MM.1S (cell line): ENCODE results near the gene C17orf113.
"Not testable (repeated sequence)": the region's sequence is repeated elsewhere in the genome, so short reads cannot be mapped to it uniquely, and the experiment has no call there.

ENCODE experiments used
- DNase-seq: peaks from one replicate; pipeline ENCODE4 v3.0.0-alpha.2; 2015
- H2AFZ ChIP-seq: fragments of 300-600 bp; sonication (generic); 2 replicates; pipeline ENCODE4 v1.6.0; 2016; ENCODE audit warnings: antibody characterized with exemption, low read length
- H3F3A ChIP-seq: fragments of 300-600 bp; sonication (generic); 2 replicates; pipeline ENCODE4 v1.6.1; 2016; ENCODE audit warnings: mild to moderate bottlenecking, antibody characterized with exemption, low read length, moderate library complexity, mixed read lengths; ENCODE audit not compliant: insufficient read depth
- H3K27ac ChIP-seq: fragments of 300-600 bp; sonication (generic); 2 replicates; pipeline ENCODE4 v1.5.1; 2016; ENCODE audit warnings: mild to moderate bottlenecking, low read length
- H3K27me3 ChIP-seq: fragments of 300-600 bp; sonication (generic); replicated peaks from 2 replicates; pipeline ENCODE4 v1.6.0; 2016; ENCODE audit warnings: low read length; ENCODE audit not compliant: insufficient read depth
- H3K36me3 ChIP-seq: fragments of 300-600 bp; sonication (generic); replicated peaks from 2 replicates; pipeline ENCODE4 v1.6.1; 2016; ENCODE audit warnings: mild to moderate bottlenecking, low read length, mixed read lengths; ENCODE audit not compliant: insufficient read depth
- H3K4me1 ChIP-seq: fragments of 300-600 bp; sonication (generic); 2 replicates; pipeline ENCODE4 v1.6.1; 2016; ENCODE audit warnings: low read length, mixed read lengths
- H3K4me2 ChIP-seq: fragments of 300-600 bp; sonication (generic); 2 replicates; pipeline ENCODE4 v1.6.0; 2016; ENCODE audit warnings: low read depth, low read length
- H3K4me3 ChIP-seq: fragments of 300-600 bp; sonication (generic); 2 replicates; pipeline ENCODE4 v1.5.1; 2016; ENCODE audit warnings: low read length, mixed read lengths
- H3K79me2 ChIP-seq: fragments of 300-600 bp; sonication (generic); 2 replicates; pipeline ENCODE4 v1.6.1; 2016; ENCODE audit warnings: mixed run types, low read length, mixed read lengths
- H3K9ac ChIP-seq: fragments of 300-600 bp; sonication (generic); 2 replicates; pipeline ENCODE4 v1.6.1; 2016; ENCODE audit warnings: low read length, mixed read lengths
- H3K9me2 ChIP-seq: fragments of 300-600 bp; sonication (generic); replicated peaks from 2 replicates; pipeline ENCODE4 v1.6.1; 2016; ENCODE audit warnings: mild to moderate bottlenecking, low read length, mixed read lengths; ENCODE audit not compliant: insufficient read depth
- H3K9me3 ChIP-seq: fragments of 300-600 bp; sonication (generic); replicated peaks from 2 replicates; pipeline ENCODE4 v1.6.1; 2016; ENCODE audit warnings: mild to moderate bottlenecking, low read length, mixed read lengths; ENCODE audit not compliant: insufficient read depth
- H4K20me1 ChIP-seq: fragments of 300-600 bp; sonication (generic); 2 replicates; pipeline ENCODE4 v1.6.1; 2016; ENCODE audit warnings: mild to moderate bottlenecking, low read length, moderate library complexity, mixed read lengths; ENCODE audit not compliant: insufficient read depth
- EZH2 ChIP-seq: fragments of 300-600 bp; sonication (generic); optimal IDR thresholded peaks from 2 replicates; pipeline ENCODE3; 2017; ENCODE audit warnings: low read depth, mild to moderate bottlenecking, antibody characterized with exemption, low read length, mixed read lengths
- EZH2phosphoT487 ChIP-seq: fragments of 300-600 bp; sonication (generic); IDR thresholded peaks from 2 replicates; pipeline ENCODE4 v1.6.1; 2018; ENCODE audit warnings: antibody characterized with exemption, low read length
- TF ChIP-seq, protein P1 (sequence below): fragments of 300-600 bp; sonication (generic); IDR thresholded peaks from 2 replicates; pipeline ENCODE4 v1.5.1; 2016; ENCODE audit warnings: antibody characterized with exemption, low read length, mixed read lengths

The C17orf113 gene

GRCh38 chr17:42023524-42024349 lies 26.7 kb downstream of the C17orf113 start:
- H3K79me2 ChIP-seq, result peaks cover 23% of the 10 kb centered on the region
- H2AFZ ChIP-seq, result no peak overlapping the region
- H3K9me2 ChIP-seq, result no peaks in the 10 kb centered on the region
- H3K4me3 ChIP-seq, result no peak overlapping the region
- H3K9me3 ChIP-seq, result no peaks in the 10 kb centered on the region
- peak overlapping the region; percentile 60; the same call in 1 of the 2 replicates for H3K27ac ChIP-seq
- H3K4me1 ChIP-seq, result peaks cover 33% of the 10 kb centered on the region
- H3K27me3 ChIP-seq, result no peaks in the 10 kb centered on the region
- H4K20me1 ChIP-seq, result no peaks in the 10 kb centered on the region
- H3K36me3 ChIP-seq, result no peaks in the 10 kb centered on the region
- no peak overlapping the region for H3K9ac ChIP-seq
- peaks cover 15% of the 10 kb centered on the region for H3F3A ChIP-seq
- no peak for DNase-seq
- H3K4me2 ChIP-seq, result no peak overlapping the region
- TF ChIP-seq EZH2phosphoT487, result no peak

DNA sequence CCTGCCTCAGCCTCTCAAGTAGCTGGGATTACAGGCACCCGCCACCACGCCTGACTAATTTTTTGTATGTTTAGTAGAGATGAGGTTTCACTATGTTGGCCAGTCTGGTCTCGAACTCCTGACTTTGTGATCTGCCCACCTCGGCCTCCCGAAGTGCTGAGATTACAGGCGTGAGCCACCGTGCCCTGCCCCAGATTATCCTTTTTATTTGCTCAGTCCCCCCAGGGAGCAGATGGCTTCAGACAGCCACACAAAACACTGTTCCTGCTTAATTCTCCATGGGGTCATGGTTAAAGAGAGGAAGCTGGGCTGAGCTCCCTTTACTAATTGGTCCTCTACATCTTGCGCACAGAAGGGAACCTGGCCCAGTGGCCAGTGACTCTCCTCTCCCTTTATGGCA lies 29.6 kb downstream of the C17orf113 start:
- peak overlapping the region; percentile 53; the same call in 1 of the 2 replicates for H3K4me2 ChIP-seq
- not testable (repeated sequence) for H3K36me3 ChIP-seq, H3K27ac ChIP-seq, H2AFZ ChIP-seq, H4K20me1 ChIP-seq, DNase-seq, H3K9me3 ChIP-seq, H3K9me2 ChIP-seq, H3K9ac ChIP-seq, H3K27me3 ChIP-seq
- H3F3A ChIP-seq, result peaks cover 15% of the 10 kb centered on the region
- H3K4me1 ChIP-seq, result peaks cover 41% of the 10 kb centered on the region
- peak overlapping the region; percentile 78 for H3K4me3 ChIP-seq
- peaks cover 44% of the 10 kb centered on the region for H3K79me2 ChIP-seq

- TF ChIP-seq, protein P1, sequence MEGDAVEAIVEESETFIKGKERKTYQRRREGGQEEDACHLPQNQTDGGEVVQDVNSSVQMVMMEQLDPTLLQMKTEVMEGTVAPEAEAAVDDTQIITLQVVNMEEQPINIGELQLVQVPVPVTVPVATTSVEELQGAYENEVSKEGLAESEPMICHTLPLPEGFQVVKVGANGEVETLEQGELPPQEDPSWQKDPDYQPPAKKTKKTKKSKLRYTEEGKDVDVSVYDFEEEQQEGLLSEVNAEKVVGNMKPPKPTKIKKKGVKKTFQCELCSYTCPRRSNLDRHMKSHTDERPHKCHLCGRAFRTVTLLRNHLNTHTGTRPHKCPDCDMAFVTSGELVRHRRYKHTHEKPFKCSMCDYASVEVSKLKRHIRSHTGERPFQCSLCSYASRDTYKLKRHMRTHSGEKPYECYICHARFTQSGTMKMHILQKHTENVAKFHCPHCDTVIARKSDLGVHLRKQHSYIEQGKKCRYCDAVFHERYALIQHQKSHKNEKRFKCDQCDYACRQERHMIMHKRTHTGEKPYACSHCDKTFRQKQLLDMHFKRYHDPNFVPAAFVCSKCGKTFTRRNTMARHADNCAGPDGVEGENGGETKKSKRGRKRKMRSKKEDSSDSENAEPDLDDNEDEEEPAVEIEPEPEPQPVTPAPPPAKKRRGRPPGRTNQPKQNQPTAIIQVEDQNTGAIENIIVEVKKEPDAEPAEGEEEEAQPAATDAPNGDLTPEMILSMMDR, result peak; percentile 90
- no peak for TF ChIP-seq EZH2
- no peak for TF ChIP-seq EZH2phosphoT487
- Histone ChIP-seq H3K9me2 (no peaks in the 10 kb centered on the region), H3F3A (peaks cover 10% of the 10 kb centered on the region; the same call in 1 of the 2 replicates), H4K20me1 (no peaks in the 10 kb centered on the region), H3K36me3 (no peaks in the 10 kb centered on the region), H3K27ac (no peak within 1 kb of the TSS; the same call in 1 of the 2 replicates), H3K9ac (peak within 1 kb of the TSS; percentile 81), H3K27me3 (no peaks in the 10 kb centered on the region), H3K9me3 (no peaks in the 10 kb centered on the region), H3K4me1 (peaks cover 37% of the 10 kb centered on the region), H3K4me3 (peak within 1 kb of the TSS; percentile 78), H2AFZ (peak within 1 kb of the TSS; percentile 92), H3K79me2 (peaks cover 55% of the 10 kb centered on the region), H3K4me2 (peak within 1 kb of the TSS; percentile 53)
- peak; percentile 95 for DNase-seq
Measured at GRCh38 chr17:42019509-42020404, 30.6 kb downstream of the C17orf113 start, which contains the start of gene NKIRAS2. Gene NKIRAS2, plus strand, starts transcription at chr17:42020090. Its CDS starts 1,488 bp downstream, at chr17:42021578.

DNA sequence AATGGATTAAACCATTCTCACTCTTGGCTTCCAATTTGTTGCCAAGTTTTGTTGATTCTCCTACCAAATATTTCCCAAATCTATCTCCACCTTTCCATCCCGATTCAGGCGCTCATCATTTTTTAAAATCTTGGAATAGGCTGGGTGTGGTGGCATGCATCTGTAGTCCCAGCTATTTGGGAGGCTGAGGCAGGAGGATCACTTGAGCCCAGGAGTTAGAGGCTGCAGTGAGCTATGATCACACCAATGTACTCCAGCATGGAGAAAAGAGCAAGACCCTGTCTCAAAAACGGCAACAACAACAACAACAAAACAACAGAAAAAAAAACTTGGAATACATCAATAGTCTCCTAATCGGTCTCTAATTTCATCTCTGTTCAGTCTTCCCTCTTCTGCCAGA lies 31.4 kb downstream of the C17orf113 start:
- H3K36me3 ChIP-seq, result no peaks in the 10 kb centered on the region
- H3K27me3 ChIP-seq, result no peaks in the 10 kb centered on the region
- no peak for DNase-seq
- 0 out of 2 replicates have a peak, but pooled peaks cover 2% of the 10 kb centered on the region for H3F3A ChIP-seq
- H4K20me1 ChIP-seq, result no peaks in the 10 kb centered on the region
- H3K4me2 ChIP-seq, result no peak overlapping the region
- no peak overlapping the region for H3K27ac ChIP-seq
- no peaks in the 10 kb centered on the region for H3K9me2 ChIP-seq
- no peak for TF ChIP-seq EZH2
- TF ChIP-seq EZH2phosphoT487, result no peak
- TF ChIP-seq, protein P1, result no peak
- no peak overlapping the region for H3K4me3 ChIP-seq
- no peak overlapping the region for H3K9ac ChIP-seq
- peaks cover 29% of the 10 kb centered on the region for H3K4me1 ChIP-seq
- no peak overlapping the region for H2AFZ ChIP-seq
- H3K9me3 ChIP-seq, result no peaks in the 10 kb centered on the region
- H3K79me2 ChIP-seq, result peaks cover 63% of the 10 kb centered on the region
